ENCODE data around the gene USP7.

The USP7 gene

GRCh38 chr16:8914098-8914497, 49.6 kb downstream of the USP7 start:
- Mint-ChIP-seq H3K4me3 (no peak overlapping the region), H3K36me3 (ENCODE audit: low read depth) (peaks cover 88% of the 10 kb centered on the region), H3K4me1 (no peaks in the 10 kb centered on the region), H3K9me3 (no peaks in the 10 kb centered on the region), H3K27me3 (ENCODE audit: low read depth) (no peaks in the 10 kb centered on the region), H3K27ac (no peak overlapping the region)
- TF ChIP-seq, protein P1, sequence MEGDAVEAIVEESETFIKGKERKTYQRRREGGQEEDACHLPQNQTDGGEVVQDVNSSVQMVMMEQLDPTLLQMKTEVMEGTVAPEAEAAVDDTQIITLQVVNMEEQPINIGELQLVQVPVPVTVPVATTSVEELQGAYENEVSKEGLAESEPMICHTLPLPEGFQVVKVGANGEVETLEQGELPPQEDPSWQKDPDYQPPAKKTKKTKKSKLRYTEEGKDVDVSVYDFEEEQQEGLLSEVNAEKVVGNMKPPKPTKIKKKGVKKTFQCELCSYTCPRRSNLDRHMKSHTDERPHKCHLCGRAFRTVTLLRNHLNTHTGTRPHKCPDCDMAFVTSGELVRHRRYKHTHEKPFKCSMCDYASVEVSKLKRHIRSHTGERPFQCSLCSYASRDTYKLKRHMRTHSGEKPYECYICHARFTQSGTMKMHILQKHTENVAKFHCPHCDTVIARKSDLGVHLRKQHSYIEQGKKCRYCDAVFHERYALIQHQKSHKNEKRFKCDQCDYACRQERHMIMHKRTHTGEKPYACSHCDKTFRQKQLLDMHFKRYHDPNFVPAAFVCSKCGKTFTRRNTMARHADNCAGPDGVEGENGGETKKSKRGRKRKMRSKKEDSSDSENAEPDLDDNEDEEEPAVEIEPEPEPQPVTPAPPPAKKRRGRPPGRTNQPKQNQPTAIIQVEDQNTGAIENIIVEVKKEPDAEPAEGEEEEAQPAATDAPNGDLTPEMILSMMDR (IDR thresholded peaks at IDR 0.05; ENCODE audit: unreplicated experiment in 3 of 3), result no peak

DNA sequence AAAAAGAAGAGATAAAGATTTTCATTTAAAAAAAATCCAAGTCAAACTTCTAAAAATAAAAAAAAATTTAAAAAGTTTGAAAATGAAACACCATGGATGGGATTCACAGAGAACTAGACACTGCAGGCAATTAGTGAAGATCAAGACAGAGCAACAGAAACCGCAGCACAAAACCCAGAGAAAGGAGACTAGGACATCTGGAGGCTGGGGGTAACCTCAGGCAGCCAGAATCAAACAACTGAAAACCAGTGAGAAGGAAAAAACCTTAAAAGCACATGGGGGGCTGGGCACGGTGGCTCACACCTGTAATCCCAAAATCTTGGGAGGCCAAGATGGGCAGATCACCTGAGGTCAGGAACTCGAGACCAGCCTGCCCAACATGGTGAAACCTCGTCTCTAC, 50.9 kb downstream of the USP7 start:
- Mint-ChIP-seq H3K27ac (no peak overlapping the region), H3K4me3 (no peak overlapping the region), H3K36me3 (ENCODE audit: low read depth) (peaks cover 81% of the 10 kb centered on the region), H3K27me3 (ENCODE audit: low read depth) (no peaks in the 10 kb centered on the region), H3K4me1 (no peaks in the 10 kb centered on the region), H3K9me3 (no peaks in the 10 kb centered on the region)
- TF ChIP-seq, protein P1 (IDR thresholded peaks at IDR 0.05; ENCODE audit: unreplicated experiment in 3 of 3), result no peak

DNA sequence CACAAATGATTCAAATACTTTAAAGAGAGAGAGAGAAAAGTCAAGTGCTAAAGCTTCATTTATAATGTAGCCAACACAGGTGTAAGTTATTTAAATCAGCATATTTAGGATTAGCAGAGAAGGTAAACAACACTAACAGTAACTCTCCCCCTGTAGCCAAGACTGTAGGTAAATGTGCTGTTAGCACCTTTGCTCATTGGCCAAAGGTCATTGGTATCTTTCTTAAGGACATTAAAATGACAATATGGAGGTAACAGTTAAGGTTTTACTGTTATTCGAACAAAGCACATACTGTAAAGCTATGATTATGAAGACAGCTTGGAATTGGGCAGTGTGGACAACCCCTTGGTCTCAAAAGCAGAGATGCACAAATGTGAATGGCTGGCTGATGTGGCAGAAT, 52.9 kb downstream of the USP7 start:
- Mint-ChIP-seq H3K36me3 (ENCODE audit: low read depth) (peaks cover 75% of the 10 kb centered on the region), H3K27me3 (ENCODE audit: low read depth) (no peaks in the 10 kb centered on the region), H3K4me3 (no peak overlapping the region), H3K9me3 (no peaks in the 10 kb centered on the region), H3K4me1 (no peaks in the 10 kb centered on the region), H3K27ac (no peak overlapping the region)
- TF ChIP-seq, protein P1 (IDR thresholded peaks at IDR 0.05; ENCODE audit: unreplicated experiment in 3 of 3), result no peak

GRCh38 chr16:8908810-8909468, 54.8 kb downstream of the USP7 start:
- no peaks in the 10 kb centered on the region for H3K27me3 Mint-ChIP-seq (ENCODE audit: low read depth)

GRCh38 chr16:8907096-8907495, 56.6 kb downstream of the USP7 start:
- Mint-ChIP-seq H3K4me3 (no peak overlapping the region), H3K27ac (no peak overlapping the region), H3K36me3 (ENCODE audit: low read depth) (peaks cover 71% of the 10 kb centered on the region), H3K4me1 (no peaks in the 10 kb centered on the region), H3K27me3 (ENCODE audit: low read depth) (no peaks in the 10 kb centered on the region), H3K9me3 (no peaks in the 10 kb centered on the region)
- TF ChIP-seq, protein P1 (IDR thresholded peaks at IDR 0.05; ENCODE audit: unreplicated experiment in 3 of 3), result no peak

More at GRCh38 chr16:8908810-8909468, 54.8 kb downstream of the USP7 start:
- no peaks in the 10 kb centered on the region for H3K4me1 Mint-ChIP-seq
- H3K27ac Mint-ChIP-seq, result peak overlapping the region in 1 of 3 experiments; percentile 9
- H3K4me3 Mint-ChIP-seq, result no peak overlapping the region
- peaks cover 71% of the 10 kb centered on the region for H3K36me3 Mint-ChIP-seq (ENCODE audit: low read depth)
- H3K9me3 Mint-ChIP-seq, result no peaks in the 10 kb centered on the region
- TF ChIP-seq, protein P1 (IDR thresholded peaks at IDR 0.05; ENCODE audit: unreplicated experiment in 3 of 3), result no peak
